Measurements from ENCODE around the gene NSD1.
"Not testable (repeated sequence)": the region's sequence is repeated elsewhere in the genome, so short reads cannot be mapped to it uniquely, and the experiment has no call there.

The NSD1 gene

DNA sequence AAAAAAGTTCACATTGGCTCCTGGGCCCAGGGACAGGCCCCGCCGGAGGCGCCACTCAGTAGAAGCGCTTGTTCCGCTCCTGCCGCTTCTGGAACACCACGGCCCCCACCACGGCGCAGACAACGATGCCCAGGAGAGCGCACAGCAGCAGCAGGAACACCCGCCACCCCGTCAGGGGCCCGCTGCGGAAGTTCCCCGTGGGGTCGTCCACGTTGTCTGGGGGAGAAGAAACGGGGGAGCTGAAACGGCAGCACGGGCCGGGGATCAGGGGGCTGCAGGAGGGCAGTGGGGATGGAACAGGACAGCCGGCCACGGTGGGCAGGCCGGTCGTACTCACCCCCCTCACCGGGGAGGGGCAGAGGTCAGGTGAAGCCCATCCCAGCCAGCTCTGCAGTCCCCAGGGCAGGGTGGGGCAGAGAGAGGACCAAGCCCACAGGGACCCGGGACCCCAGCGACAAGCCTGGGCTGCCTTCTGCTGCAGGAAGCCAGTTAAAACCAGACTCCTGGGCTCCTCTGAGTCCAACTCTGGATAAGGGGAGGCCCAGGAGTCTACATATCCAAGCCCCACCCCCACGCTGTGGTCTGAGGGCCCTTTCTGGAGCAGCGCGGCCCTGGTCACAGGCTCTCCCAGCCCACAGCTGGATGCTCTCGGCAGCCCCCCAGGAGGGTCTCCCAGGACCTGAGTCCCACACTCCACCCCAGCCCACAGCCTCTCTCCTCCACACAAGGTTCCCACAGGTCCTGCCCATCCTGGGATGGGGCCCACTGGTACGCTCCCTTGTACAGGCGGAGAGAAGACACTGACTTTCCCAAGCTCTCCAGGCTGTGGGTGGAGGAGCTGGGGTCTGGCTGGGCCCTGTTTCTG is 198.7 kb downstream of the NSD1 start:
- DNase-seq = no peak

DNA sequence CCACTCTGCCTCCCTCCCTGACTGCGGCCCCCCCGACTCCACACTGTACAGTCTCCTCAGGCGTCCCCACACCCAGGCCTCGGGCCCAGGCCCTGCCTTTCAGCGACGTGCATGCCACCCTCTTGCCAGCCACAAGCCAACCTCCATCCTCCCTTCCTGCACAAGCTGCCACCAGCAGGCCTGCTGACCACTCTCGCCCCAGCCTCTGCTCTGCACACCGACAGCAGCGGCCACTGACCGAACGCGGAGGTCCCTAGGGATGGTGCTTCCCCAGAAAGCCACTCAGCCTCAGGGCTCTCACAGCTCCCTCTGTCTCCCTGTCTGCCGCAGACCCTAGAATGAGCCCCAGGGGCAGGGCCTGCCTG is 199.3 kb downstream of the NSD1 start:
- no peak for DNase-seq

- DNase-seq = no peak
Observed at GRCh38 chr5:177333420-177334154, 200.0 kb downstream of the NSD1 start.

DNA sequence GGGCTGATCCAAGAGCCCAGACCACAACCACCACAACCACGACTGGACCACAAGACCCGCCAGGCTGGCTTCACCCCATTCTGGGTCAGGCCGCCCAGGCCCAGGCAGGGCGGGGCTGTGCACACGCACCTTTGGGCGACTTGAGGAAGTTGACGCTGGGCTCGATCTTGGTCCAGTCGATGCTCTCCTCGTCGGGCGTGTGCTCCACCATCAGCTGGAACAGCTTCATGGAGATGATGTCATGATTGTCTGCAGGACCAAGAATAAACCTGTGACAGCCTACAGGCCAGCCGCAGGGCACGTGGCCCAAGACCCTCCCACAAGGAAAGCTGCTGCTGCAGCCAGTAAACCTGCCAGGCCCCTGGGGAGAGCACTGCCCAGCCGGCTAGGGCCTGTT is 200.6 kb downstream of the NSD1 start:
- DNase-seq = no peak

DNA sequence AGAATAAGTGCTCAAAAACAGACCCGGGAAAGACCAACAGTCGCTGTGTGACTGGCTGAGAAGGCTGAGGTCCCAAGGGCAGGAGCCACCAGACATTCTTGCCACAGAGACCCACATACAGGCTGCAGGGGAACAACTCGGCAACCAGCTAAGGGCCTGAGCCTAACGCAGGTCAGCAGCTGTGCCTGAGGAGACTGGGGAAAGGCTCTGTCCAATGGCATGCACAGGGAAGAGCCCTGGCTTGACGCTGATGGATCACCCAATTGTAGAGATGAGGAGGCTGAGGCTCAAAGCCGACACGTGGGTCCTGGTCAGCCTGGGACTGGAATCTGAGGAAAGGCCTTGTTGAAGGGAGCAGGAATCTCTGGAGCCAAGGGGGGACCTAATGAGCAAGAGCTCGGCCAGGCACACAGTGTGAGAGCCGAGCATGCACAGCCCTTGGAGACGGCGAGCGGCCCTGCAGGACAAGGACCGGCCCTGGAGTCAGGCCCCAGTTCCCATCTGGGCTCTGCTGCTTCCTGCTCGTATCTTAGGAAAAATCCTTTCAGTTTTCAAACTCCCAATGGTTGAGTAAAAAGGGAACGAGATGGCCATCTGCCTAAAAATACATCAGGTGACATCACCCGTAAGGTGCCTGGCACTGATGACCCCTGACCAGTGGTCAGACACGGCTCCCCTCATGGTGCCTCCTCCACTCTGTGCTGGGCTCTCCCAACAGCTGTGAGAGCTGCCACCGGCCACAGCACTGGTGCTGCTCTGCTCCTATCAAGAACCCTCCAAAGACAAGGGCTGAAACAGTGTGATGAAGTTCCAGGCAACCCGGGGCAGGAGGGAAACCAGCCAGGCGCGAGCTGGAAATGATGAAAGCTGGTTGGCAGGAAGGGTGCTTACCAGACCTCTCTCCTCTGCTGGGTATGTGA is 201.5 kb downstream of the NSD1 start:
- DNase-seq = no peak

- DNase-seq = no peak
Observed at GRCh38 chr5:177335701-177336065, 202.1 kb downstream of the NSD1 start.

DNA sequence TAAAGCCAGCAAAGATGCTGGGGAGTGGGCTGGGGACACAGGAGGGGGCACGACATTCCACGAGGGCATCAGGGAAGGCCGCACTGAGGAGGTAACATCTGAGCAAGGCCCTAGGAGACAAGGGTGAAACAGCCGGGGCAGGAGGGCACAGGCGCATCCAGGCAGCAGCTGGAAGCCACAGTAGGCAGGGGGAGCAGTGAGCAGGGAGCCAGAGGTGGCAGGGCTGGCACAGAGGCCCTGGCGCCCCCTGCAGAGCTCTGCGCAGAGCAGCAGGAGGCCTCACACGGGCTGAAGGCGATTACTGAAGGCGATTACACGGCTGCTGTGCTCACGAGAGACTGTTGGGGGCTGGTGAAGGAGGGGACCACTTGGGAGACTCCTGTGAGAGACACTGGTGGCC is 202.5 kb downstream of the NSD1 start:
- DNase-seq = peak; percentile 25

DNA sequence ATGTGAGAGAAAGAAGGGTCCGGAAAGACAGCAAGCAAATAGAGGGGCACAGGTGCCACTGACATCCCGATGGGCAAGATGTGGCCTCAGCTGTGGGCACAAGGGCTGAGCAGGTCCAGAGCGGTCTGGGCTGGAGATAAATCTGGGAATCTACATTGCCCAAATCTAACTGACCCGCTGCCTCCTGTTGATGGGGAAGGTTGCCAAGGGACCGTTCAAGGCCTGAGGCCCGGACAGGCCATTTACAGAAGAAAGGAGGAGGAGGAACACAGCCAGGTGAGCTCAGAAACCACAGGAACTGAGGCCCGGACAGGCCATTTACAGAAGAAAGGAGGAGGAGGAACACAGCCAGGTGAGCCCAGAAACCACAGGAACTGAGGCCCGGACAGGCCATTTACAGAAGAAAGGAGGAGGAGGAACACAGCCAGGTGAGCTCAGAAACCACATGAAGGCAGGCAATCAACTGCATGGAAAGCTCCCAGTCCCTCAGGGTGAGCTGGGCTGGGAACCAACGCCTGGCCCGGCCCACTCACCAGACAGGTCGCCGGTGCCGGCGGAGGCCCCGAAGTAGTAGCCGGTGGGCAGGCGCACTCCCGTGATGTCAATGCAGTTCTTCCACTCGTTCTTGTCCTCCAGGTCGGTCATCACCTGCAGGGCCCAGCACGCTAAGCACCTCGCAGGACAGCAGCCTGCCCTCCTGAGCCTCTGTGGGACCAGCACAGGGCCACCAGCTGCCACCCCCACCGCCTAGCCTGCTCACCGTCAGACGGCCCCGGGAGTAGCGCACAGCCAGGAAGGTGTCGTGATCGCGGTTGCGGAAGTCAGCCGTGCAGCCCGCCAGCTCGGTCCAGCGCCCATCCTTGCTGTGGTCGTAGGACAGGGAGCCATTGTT is 203.3 kb downstream of the NSD1 start:
- DNase-seq = no peak

DNA sequence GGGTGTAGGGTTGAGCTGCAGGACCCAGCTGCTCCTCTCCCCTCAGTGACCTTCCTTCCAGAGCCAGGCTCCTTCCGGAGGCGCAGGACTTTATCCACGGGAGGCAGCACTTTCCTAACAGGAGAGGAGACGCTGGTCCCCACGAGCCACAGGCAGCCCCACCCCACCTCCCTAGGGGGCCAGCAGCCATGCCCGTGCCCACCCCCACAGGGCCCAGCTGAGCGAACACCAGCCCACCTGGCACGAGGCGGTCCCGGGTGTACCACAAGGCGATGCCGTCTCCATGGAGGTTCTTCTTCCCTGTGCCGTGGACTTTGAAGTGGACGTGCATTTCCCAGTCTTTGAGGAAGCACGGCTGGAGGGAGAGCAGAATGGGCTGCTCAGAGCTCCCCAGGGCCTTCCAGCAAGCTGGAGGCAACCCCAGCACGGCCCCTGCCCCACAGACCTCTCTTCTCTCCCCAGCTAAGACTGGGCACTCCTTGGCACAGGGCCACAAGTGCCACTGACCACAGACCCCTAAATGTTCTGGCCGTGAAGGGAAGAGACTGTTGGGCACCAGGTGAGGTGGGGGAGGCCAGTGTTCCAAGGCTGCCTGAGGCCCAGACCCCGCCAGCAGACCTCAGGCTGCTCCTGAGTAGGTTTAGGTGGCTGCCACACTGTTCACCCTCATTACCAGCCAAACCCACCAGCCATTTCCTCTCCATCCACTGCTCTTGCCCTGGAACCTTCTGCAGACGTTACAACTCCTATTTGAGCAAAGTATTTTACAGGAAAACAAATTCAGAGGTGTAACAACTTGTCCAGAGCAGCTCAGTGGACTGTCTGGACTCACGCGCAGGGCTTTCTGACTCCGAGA is 204.9 kb downstream of the NSD1 start:
- no peak for DNase-seq

DNA sequence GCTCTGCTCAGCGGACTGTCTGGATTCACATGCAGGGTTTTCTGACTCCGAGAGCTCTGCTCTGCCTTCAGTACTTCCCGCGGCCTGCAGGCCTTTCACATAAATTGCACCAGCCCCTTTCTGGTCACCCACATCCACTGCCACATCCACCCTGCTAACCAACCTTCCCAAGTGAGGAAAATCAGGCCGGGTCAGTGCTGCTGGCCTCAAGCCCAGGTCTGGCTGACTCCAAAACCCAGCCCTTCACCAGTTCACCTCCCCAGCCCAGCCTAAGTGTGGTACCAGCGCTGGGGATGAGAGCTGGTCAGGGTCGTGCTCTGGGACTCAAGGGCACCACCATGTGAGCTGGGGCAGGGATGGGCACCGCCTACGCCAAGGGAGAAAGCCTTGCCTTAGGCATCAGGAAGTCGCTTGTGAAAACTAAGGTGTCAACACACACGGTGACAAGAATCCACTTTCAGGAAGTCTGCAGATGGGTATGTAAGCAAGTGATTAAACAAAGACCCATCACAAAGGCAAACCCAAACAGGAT is 205.6 kb downstream of the NSD1 start:
- DNase-seq = no peak

GRCh38 chr5:177343000-177343399 is 209.4 kb downstream of the NSD1 start:
- DNase-seq = not testable (repeated sequence)

DNA sequence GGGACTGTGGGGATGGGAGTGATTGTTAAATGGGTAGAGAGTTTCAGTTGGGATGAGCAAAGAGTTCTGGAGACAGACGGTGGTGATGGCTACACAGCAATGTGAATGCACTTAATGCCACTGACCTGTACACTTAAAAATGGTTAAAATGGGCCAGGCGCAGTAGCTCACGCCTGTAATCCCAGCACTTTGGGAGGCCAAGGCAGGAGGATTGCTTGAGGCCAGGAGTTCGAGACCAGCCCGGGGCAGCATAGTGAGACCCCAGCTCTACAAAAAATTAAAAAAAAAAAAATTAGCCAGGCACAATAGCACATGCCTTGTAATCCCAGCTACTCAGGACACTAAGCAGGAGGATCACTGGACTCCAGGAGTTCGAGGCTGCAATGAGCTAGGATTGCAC is 210.2 kb downstream of the NSD1 start:
- DNase-seq = no peak

DNA sequence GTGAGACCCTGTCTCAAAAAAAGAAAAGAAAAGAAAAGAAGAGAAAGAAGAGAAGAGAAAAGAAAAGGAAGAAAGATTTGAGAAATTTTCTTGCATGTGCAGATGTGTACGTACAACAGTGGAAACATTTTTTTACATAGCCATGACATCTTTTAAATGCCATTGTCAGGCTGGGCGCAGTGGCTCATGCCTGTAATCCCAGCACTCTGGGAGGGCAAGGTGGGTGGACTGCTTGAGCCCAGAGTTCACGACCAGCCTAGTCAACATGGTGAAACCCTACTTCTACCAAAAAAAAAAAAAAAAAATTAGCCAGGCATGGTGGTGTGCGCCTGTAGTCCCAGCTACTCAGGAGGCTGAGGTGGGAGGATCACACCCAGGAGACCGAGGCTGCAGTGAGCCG is 211.3 kb downstream of the NSD1 start:
- no peak for DNase-seq

DNA sequence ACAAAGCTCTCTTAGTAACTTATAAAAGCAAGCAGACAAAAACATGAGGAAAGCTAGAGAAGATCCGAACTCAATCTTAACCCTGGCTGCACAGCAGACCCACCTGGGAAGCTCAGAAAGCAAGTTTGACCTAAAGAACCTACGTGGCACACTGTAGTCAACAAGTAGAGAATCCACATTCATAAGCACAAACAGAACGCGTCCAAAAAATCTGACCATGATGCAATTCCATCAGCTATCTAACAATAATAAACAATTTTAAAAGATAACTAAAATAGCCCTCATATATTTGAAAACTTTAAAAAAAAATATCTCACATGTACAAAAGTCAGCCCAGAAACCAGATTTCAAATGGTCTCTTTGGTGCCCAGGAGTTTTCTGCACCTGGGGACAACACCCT is 213.2 kb downstream of the NSD1 start:
- DNase-seq = no peak

GRCh38 chr5:177347699-177348098 is 214.1 kb downstream of the NSD1 start:
- no peak for DNase-seq

DNA sequence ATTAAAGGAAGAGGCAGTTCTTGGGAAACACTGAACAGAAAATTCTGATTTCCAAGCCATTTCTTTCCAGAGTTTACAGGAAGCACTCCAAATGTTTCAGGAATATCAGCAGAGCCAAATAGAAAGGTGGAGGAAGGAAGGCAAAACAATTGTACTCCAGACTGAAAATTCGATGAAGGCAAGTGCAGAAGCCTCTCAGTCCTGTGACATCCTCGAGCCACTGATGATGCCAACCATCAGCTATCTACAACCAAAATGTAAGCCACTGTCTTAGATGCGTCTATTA is 215.7 kb downstream of the NSD1 start:
- no peak for DNase-seq

- DNase-seq = no peak
Observed at GRCh38 chr5:177349762-177350161, 216.2 kb downstream of the NSD1 start.

All from CD4-positive, alpha-beta T cell treated with Interleukin-10 for 1 hour (primary cell).